K562 (cell line): ENCODE data around the gene LMBR1L. TPM values are rescaled to one million over a fixed set of nuclear protein-coding genes. Genes with fewer than 3 reads are reported as not detected.

Experiments
- ARHGAP35 ChIP-seq: fragments of 450-650 bp; IDR thresholded peaks from 2 replicates; pipeline ENCODE4 v1.6.1; 2018; ENCODE audit not compliant: partially characterized antibody
- CBX1 ChIP-seq: sonication (generic); IDR thresholded peaks from 2 replicates; pipeline ENCODE4 v1.6.1; 2016; ENCODE audit warnings: antibody characterized with exemption, low read depth, mild to moderate bottlenecking
- CHD1 ChIP-seq: fragments of 200-600 bp; sonication (generic); IDR thresholded peaks from one replicate; pipeline ENCODE4 v1.6.1; 2012; ENCODE audit warnings: mild to moderate bottlenecking, moderate library complexity, low read length, inconsistent platforms
- HBP1 ChIP-seq: fragments of 450-650 bp; formaldehyde crosslinking; IDR thresholded peaks from 2 replicates; pipeline ENCODE4 v1.4.0; 2022; ENCODE audit warnings: missing genetic modification characterization
- HDAC3 ChIP-seq: fragments of 450-650 bp; IDR thresholded peaks from 2 replicates; pipeline ENCODE4 v1.6.1; 2018; ENCODE audit warnings: borderline replicate concordance, mild to moderate bottlenecking, moderate library complexity; ENCODE audit not compliant: partially characterized antibody
- HLTF ChIP-seq: fragments of 450-650 bp; IDR thresholded peaks from 2 replicates; pipeline ENCODE4 v1.6.1; 2016
- NRF1 ChIP-seq, 2 experiments: fragments of 450-650 bp; IDR thresholded peaks in 1 of 2; conservative IDR thresholded peaks in 1 of 2; 2 replicates each; pipeline ENCODE4 v1.6.1; 2014; ENCODE audit warnings: mild to moderate bottlenecking in 2 of 2
- POLR3A ChIP-seq: IDR thresholded peaks from 2 replicates; pipeline ENCODE4 v1.6.1; 2011; ENCODE audit warnings: borderline replicate concordance, mild to moderate bottlenecking, moderate library complexity; ENCODE audit not compliant: insufficient read length, insufficient read depth; ENCODE audit errors: extremely low read depth
- PTBP1 ChIP-seq: fragments of 200-400 bp; formaldehyde crosslinking; IDR thresholded peaks from 2 replicates; pipeline ENCODE4 v1.6.1; 2017; ENCODE audit warnings: low read depth, low read length
- SIN3A ChIP-seq, 2 experiments: fragments of 150-350 bp in 1 of 2; IDR thresholded peaks; 2 replicates each; pipeline ENCODE4 v1.6.1; 2011 to 2016; ENCODE audit warnings: borderline replicate concordance in 2 of 2, low read depth in 2 of 2, low read length in 2 of 2, mild to moderate bottlenecking in 2 of 2, moderate library complexity in 2 of 2; ENCODE audit not compliant: control insufficient read depth in 1 of 2
- SRSF9 ChIP-seq: fragments of 200-400 bp; formaldehyde crosslinking; IDR thresholded peaks from 2 replicates; pipeline ENCODE4 v1.6.1; 2017; ENCODE audit warnings: low read depth, low read length, borderline replicate concordance
- U2AF2 ChIP-seq: fragments of 200-400 bp; formaldehyde crosslinking; optimal IDR thresholded peaks from 2 replicates; pipeline ENCODE3; 2017; ENCODE audit warnings: low read depth, mild to moderate bottlenecking, low read length
- ZFP1 ChIP-seq: fragments of 450-650 bp; formaldehyde crosslinking; IDR thresholded peaks from 2 replicates; pipeline ENCODE4 v1.4.0; 2020; ENCODE audit warnings: mild to moderate bottlenecking, mixed read lengths
- ZZZ3 ChIP-seq: fragments of 450-650 bp; IDR thresholded peaks from 2 replicates; pipeline ENCODE4 v1.6.1; 2016; ENCODE audit warnings: antibody characterized with exemption, mild to moderate bottlenecking, moderate library complexity
- polyA plus RNA-seq, 8 experiments: library from polyadenylated mRNA; depleted of rRNA in 4 of 8; stranded (reverse) in 5 of 8; unstranded in 3 of 8; fragments of >200 nt; fragmentation: Nextera tagmentation in 2 of 8; fragmentation: Illumina TruSeq in 1 of 8; extraction: Ambion mirVana in 2 of 8; extraction: Trizol in 1 of 8; gene quantifications; 2 replicates each; pipeline versions ENCODE4 v1.2.1 to v1.2.3, GENCODE V29; 2011 to 2014; ENCODE audit warnings: inconsistent platforms in 1 of 8, missing spikeins in 1 of 8
- total RNA-seq, 7 experiments: library from RNA; depleted of rRNA in 6 of 7; stranded (reverse); fragments of >200 nt in 6 of 7; fragmentation: Illumina TruSeq in 2 of 7; extraction: Trizol in 2 of 7; gene quantifications; 2 replicates each; pipeline versions ENCODE4 v1.2.1 to v1.2.3, GENCODE V29; 2011 to 2021; ENCODE audit warnings: low replicate concordance in 1 of 7
- TF ChIP-seq, protein P1 (sequence below): fragments of 450-650 bp; IDR thresholded peaks from 2 replicates; pipeline ENCODE4 v1.6.1; 2016; ENCODE audit warnings: borderline replicate concordance
- TF ChIP-seq, protein P2 (sequence below): sonication (generic); formaldehyde crosslinking; IDR thresholded peaks from 2 replicates; pipeline ENCODE4 v1.8.0; 2023; ENCODE audit warnings: missing genetic modification reagents, mild to moderate bottlenecking, borderline replicate concordance

LMBR1L gene
- total and polyA plus RNA-seq, 9 of the 15 experiments (the other 6 are each of a cell fraction or from before 2014, with no cell fraction given), result 2.5 to 57.0 (median 31.1) TPM

DNA sequence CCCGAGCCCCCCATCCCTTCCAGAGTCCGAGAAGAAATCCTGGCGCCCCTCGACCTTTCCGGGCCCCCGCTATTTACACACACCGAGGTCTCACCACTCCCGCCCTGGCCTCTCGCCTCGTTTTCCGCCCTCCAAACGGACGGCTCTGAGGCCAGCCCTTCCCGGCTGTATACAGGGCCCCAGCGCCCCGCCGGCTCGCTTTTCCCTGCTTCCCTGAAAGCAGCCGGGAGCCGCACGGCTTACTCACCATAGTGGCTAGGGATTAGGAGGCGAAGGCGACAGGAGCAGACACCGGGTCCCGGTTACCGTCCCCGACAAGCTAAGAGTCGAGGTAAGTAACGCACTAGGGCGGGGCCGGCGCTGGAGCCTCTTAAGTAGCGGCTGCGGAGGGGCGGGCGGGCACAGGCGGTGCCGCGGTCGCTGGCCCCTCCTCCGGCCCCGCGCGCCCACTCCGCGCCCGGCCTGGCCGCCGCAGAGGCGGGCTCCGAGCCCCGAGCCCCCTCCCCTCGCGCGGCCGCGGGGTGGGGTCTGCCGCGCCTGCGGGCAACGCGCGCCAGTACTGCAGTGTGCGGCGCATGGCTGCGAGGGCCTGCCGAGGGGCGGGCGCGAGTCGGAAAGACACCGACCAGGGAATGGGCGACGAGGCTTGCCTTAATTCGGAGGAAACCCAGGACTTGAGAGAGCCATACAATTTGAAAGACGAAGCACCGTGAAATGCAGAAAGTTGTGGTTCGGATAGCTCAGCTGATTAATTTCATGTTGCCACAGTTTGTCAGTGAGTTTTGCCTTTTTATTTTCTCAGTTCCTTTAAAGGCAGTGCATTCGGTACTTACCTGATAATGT is 20.6 kb upstream of the LMBR1L start, which contains the start of gene TUBA1B (continued):
- TF ChIP-seq, protein P1, sequence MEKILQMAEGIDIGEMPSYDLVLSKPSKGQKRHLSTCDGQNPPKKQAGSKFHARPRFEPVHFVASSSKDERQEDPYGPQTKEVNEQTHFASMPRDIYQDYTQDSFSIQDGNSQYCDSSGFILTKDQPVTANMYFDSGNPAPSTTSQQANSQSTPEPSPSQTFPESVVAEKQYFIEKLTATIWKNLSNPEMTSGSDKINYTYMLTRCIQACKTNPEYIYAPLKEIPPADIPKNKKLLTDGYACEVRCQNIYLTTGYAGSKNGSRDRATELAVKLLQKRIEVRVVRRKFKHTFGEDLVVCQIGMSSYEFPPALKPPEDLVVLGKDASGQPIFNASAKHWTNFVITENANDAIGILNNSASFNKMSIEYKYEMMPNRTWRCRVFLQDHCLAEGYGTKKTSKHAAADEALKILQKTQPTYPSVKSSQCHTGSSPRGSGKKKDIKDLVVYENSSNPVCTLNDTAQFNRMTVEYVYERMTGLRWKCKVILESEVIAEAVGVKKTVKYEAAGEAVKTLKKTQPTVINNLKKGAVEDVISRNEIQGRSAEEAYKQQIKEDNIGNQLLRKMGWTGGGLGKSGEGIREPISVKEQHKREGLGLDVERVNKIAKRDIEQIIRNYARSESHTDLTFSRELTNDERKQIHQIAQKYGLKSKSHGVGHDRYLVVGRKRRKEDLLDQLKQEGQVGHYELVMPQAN, result peak; percentile 64
- TF ChIP-seq HDAC3, result no peak
- 0 out of 2 replicates have a peak, but pooled peaks have one; percentile 13 for TF ChIP-seq PTBP1
- no peak for TF ChIP-seq U2AF2
- TF ChIP-seq HLTF, result 0 out of 2 replicates have a peak, but pooled peaks have one; percentile 53
- TF ChIP-seq CBX1, result peak; percentile 99
- TF ChIP-seq ZFP1 (CRISPR knock-in tag), result 0 out of 2 replicates have a peak, but pooled peaks have one; percentile 25
- TF ChIP-seq, protein P2, sequence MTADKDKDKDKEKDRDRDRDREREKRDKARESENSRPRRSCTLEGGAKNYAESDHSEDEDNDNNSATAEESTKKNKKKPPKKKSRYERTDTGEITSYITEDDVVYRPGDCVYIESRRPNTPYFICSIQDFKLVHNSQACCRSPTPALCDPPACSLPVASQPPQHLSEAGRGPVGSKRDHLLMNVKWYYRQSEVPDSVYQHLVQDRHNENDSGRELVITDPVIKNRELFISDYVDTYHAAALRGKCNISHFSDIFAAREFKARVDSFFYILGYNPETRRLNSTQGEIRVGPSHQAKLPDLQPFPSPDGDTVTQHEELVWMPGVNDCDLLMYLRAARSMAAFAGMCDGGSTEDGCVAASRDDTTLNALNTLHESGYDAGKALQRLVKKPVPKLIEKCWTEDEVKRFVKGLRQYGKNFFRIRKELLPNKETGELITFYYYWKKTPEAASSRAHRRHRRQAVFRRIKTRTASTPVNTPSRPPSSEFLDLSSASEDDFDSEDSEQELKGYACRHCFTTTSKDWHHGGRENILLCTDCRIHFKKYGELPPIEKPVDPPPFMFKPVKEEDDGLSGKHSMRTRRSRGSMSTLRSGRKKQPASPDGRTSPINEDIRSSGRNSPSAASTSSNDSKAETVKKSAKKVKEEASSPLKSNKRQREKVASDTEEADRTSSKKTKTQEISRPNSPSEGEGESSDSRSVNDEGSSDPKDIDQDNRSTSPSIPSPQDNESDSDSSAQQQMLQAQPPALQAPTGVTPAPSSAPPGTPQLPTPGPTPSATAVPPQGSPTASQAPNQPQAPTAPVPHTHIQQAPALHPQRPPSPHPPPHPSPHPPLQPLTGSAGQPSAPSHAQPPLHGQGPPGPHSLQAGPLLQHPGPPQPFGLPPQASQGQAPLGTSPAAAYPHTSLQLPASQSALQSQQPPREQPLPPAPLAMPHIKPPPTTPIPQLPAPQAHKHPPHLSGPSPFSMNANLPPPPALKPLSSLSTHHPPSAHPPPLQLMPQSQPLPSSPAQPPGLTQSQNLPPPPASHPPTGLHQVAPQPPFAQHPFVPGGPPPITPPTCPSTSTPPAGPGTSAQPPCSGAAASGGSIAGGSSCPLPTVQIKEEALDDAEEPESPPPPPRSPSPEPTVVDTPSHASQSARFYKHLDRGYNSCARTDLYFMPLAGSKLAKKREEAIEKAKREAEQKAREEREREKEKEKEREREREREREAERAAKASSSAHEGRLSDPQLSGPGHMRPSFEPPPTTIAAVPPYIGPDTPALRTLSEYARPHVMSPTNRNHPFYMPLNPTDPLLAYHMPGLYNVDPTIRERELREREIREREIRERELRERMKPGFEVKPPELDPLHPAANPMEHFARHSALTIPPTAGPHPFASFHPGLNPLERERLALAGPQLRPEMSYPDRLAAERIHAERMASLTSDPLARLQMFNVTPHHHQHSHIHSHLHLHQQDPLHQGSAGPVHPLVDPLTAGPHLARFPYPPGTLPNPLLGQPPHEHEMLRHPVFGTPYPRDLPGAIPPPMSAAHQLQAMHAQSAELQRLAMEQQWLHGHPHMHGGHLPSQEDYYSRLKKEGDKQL, result no peak
- TF ChIP-seq NRF1 (conservative IDR thresholded peaks at IDR 0.05 in 1 of 2, IDR thresholded peaks at IDR 0.05 in 1 of 2), result peak; percentile 82 to 86
- peak in 1 of 2 experiments; percentile 78; a peak in 3 of 4 replicates for TF ChIP-seq SIN3A (IDR thresholded peaks at IDR 0.05; ENCODE audit: borderline replicate concordance in 2 of 2, control insufficient read depth in 1 of 2, low read depth in 2 of 2, low read length in 2 of 2)
- peak; percentile 98 for TF ChIP-seq CHD1
- TF ChIP-seq HBP1 (CRISPR knock-in tag), result peak; percentile 63
- TF ChIP-seq POLR3A, result no peak
- TF ChIP-seq ZZZ3, result no peak
- TF ChIP-seq SRSF9, result no peak
- peak; percentile 63 for TF ChIP-seq ARHGAP35
